ENCODE results near the gene PRSS27. TPM values are rescaled to one million over a fixed set of nuclear protein-coding genes. Genes with fewer than 3 reads are reported as not detected.

The PRSS27 gene
- total RNA-seq, 1 donor from 2014 or later: 2.9 TPM

DNA sequence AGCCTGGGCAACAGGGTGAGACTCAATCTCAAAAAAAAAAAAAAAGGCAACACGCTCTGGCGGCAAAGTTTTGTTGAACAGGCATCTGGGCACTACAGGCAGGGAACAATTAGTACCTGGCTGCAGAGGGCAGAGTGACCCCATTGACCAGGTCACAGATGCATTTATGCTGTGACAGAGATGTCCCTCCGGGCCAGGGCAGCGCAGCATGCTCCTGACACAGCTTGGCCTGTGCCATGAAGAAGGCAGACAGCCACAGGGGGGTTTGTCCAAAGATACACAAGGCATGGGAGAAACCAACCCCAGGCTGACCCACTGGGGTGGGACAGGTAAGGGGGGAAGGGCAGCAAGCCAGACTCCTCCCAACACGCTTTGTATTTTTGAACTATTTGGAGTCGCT, 24.7 kb upstream of the PRSS27 start:
- DNase-seq (ENCODE audit: low read depth): no peak
- Histone ChIP-seq H3K4me3 (ENCODE audit: low read depth, low read length) (no peak overlapping the region), H3K36me3 (ENCODE audit: control insufficient read depth, insufficient read depth, low read length) (no peaks in the 10 kb centered on the region), H3K27me3 (ENCODE audit: control insufficient read depth, insufficient read depth, low read length) (no peaks in the 10 kb centered on the region)
- TF ChIP-seq CTCF (IDR thresholded peaks at IDR 0.05; ENCODE audit: insufficient read depth, low read length, poor library complexity, severe bottlenecking): no peak

GRCh38 chr16:2743007-2743810, 23.2 kb upstream of the PRSS27 start:
- TF ChIP-seq CTCF (IDR thresholded peaks at IDR 0.05; ENCODE audit: insufficient read depth, low read length, poor library complexity, severe bottlenecking): no peak
- DNase-seq (ENCODE audit: low read depth): no peak
- Histone ChIP-seq H3K36me3 (ENCODE audit: control insufficient read depth, insufficient read depth, low read length) (no peaks in the 10 kb centered on the region), H3K27me3 (ENCODE audit: control insufficient read depth, insufficient read depth, low read length) (no peaks in the 10 kb centered on the region), H3K4me3 (ENCODE audit: low read depth, low read length) (no peak overlapping the region)

GRCh38 chr16:2742323-2743006, 22.4 kb upstream of the PRSS27 start:
- no peak for TF ChIP-seq CTCF (IDR thresholded peaks at IDR 0.05; ENCODE audit: insufficient read depth, low read length, poor library complexity, severe bottlenecking)
- Histone ChIP-seq H3K4me3 (ENCODE audit: low read depth, low read length) (no peak overlapping the region), H3K36me3 (ENCODE audit: control insufficient read depth, insufficient read depth, low read length) (no peaks in the 10 kb centered on the region), H3K27me3 (ENCODE audit: control insufficient read depth, insufficient read depth, low read length) (no peaks in the 10 kb centered on the region)
- DNase-seq (ENCODE audit: low read depth): no peak

- Histone ChIP-seq H3K4me3 (ENCODE audit: low read depth, low read length) (no peak overlapping the region), H3K27me3 (ENCODE audit: control insufficient read depth, insufficient read depth, low read length) (no peaks in the 10 kb centered on the region), H3K36me3 (ENCODE audit: control insufficient read depth, insufficient read depth, low read length) (no peaks in the 10 kb centered on the region)
- DNase-seq (ENCODE audit: low read depth): no peak
- TF ChIP-seq CTCF (IDR thresholded peaks at IDR 0.05; ENCODE audit: insufficient read depth, low read length, poor library complexity, severe bottlenecking): no peak
Measured at GRCh38 chr16:2741168-2741567, 21.1 kb upstream of the PRSS27 start.

- no peaks in the 10 kb centered on the region for H3K36me3 ChIP-seq (ENCODE audit: control insufficient read depth, insufficient read depth, low read length)
Measured at GRCh38 chr16:2740476-2740875, 20.5 kb upstream of the PRSS27 start.

More at GRCh38 chr16:2740476-2740875, 20.5 kb upstream of the PRSS27 start:
- TF ChIP-seq CTCF (IDR thresholded peaks at IDR 0.05; ENCODE audit: insufficient read depth, low read length, poor library complexity, severe bottlenecking): no peak
- no peaks in the 10 kb centered on the region for H3K27me3 ChIP-seq (ENCODE audit: control insufficient read depth, insufficient read depth, low read length)
- DNase-seq (ENCODE audit: low read depth): no peak
- no peak overlapping the region for H3K4me3 ChIP-seq (ENCODE audit: low read depth, low read length)
